ENCODE results near the gene FAM186B.

FAM186B gene

GRCh38 chr12:49643961-49644619, 38.7 kb upstream of the FAM186B start:
- no peak overlapping the region for H2AFZ ChIP-seq (ENCODE audit: low read depth, low read length)
- no peak overlapping the region for H3K27ac ChIP-seq (ENCODE audit: low read length, poor library complexity, severe bottlenecking)
- DNase-seq, result no peak
- H2BK12ac ChIP-seq (ENCODE audit: low read length in 2 of 2), result peak overlapping the region in 1 of 2 experiments; percentile 73
- H3K9me3 ChIP-seq (ENCODE audit: control insufficient read depth, low read length), result no peaks in the 10 kb centered on the region
- H3K14ac ChIP-seq (ENCODE audit: low read length in 2 of 2), result no peak overlapping the region
- no peak overlapping the region for H2AK5ac ChIP-seq (ENCODE audit: low read length, severe bottlenecking)
- no peaks in the 10 kb centered on the region for H3K27me3 ChIP-seq (ENCODE audit: control insufficient read depth in 1 of 2, insufficient read depth in 1 of 2, low read length in 2 of 2)
- peak overlapping the region; percentile 27 for H3K9ac ChIP-seq (ENCODE audit: low read length)
- 84% methylated on average over 9 of the region's 10 CpGs for WGBS
- H3K18ac ChIP-seq (ENCODE audit: low read depth in 1 of 2, low read length in 2 of 2), result no peak overlapping the region
- no peak overlapping the region for H3K4ac ChIP-seq (ENCODE audit: low read depth in 1 of 2, low read length in 2 of 2)
- no peak overlapping the region for H2BK5ac ChIP-seq (ENCODE audit: low read depth, low read length, poor library complexity, severe bottlenecking)
- H3K36me3 ChIP-seq (ENCODE audit: control insufficient read depth in 1 of 2, insufficient read depth in 2 of 2, low read depth in 1 of 2, low read length in 2 of 2), result peaks cover 74 to 85% of the 10 kb centered on the region in 2 experiments
- no peak overlapping the region for H3K4me2 ChIP-seq (ENCODE audit: low read length, poor library complexity, severe bottlenecking)
- H2BK15ac ChIP-seq (ENCODE audit: low read depth, poor library complexity, severe bottlenecking), result no peak overlapping the region
- H3K4me1 ChIP-seq (ENCODE audit: control insufficient read depth, insufficient read depth, low read depth, low read length), result no peaks in the 10 kb centered on the region
- H4K8ac ChIP-seq (ENCODE audit: low read length), result no peak overlapping the region
- H3K79me1 ChIP-seq (replicated peaks; ENCODE audit: low read length, poor library complexity, severe bottlenecking), result peaks cover 5% of the 10 kb centered on the region
- H4K91ac ChIP-seq (ENCODE audit: low read length), result no peak overlapping the region
- no peak overlapping the region for H3K23ac ChIP-seq (ENCODE audit: low read length in 2 of 2)
- no peak overlapping the region for H2BK120ac ChIP-seq (ENCODE audit: low read depth, low read length)
- no peak overlapping the region for H3K4me3 ChIP-seq (ENCODE audit: insufficient read depth in 1 of 2, low read depth in 1 of 2, low read length in 2 of 2)

DNA sequence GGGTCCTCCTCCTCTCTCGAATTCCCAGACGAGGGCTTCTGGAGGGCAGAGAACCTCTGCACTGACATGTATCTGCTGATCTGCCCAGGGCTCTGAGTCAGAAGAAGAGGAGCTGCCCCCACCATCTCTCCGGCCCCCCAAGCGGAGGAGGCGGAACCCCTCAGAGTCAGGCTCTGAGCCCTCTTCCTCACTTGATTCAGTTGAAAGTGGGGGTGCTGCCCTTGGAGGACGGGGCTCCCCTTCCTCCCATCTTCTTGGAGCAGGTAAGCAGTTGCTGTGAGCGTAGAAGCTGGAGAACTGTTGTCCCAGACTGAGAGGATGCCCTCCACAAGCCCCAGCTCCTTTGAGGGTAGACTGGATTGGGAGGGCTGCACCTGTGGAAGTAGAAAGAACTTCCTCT, 37.7 kb upstream of the FAM186B start:
- Histone ChIP-seq H3K4ac (ENCODE audit: low read depth in 1 of 2, low read length in 2 of 2) (no peak overlapping the region), H3K79me1 (replicated peaks; ENCODE audit: low read length, poor library complexity, severe bottlenecking) (peaks cover 5% of the 10 kb centered on the region), H3K36me3 (ENCODE audit: control insufficient read depth in 1 of 2, insufficient read depth in 2 of 2, low read depth in 1 of 2, low read length in 2 of 2) (peaks cover 64 to 83% of the 10 kb centered on the region in 2 experiments), H4K8ac (ENCODE audit: low read length) (no peak overlapping the region), H3K4me2 (ENCODE audit: low read length, poor library complexity, severe bottlenecking) (no peak overlapping the region), H4K91ac (ENCODE audit: low read length) (no peak overlapping the region), H2BK120ac (ENCODE audit: low read depth, low read length) (no peak overlapping the region), H2BK12ac (ENCODE audit: low read length in 2 of 2) (no peak overlapping the region), H3K9ac (ENCODE audit: low read length) (no peak overlapping the region), H3K27ac (ENCODE audit: low read length, poor library complexity, severe bottlenecking) (no peak overlapping the region), H3K9me3 (ENCODE audit: control insufficient read depth, low read length) (no peaks in the 10 kb centered on the region), H3K23ac (ENCODE audit: low read length in 2 of 2) (no peak overlapping the region), H2AFZ (ENCODE audit: low read depth, low read length) (no peak overlapping the region), H2BK15ac (ENCODE audit: low read depth, poor library complexity, severe bottlenecking) (no peak overlapping the region), H2AK5ac (ENCODE audit: low read length, severe bottlenecking) (no peak overlapping the region), H3K4me3 (ENCODE audit: insufficient read depth in 1 of 2, low read depth in 1 of 2, low read length in 2 of 2) (no peak overlapping the region), H3K14ac (ENCODE audit: low read length in 2 of 2) (no peak overlapping the region), H3K18ac (ENCODE audit: low read depth in 1 of 2, low read length in 2 of 2) (no peak overlapping the region), H3K27me3 (ENCODE audit: control insufficient read depth in 1 of 2, insufficient read depth in 1 of 2, low read length in 2 of 2) (no peaks in the 10 kb centered on the region), H2BK5ac (ENCODE audit: low read depth, low read length, poor library complexity, severe bottlenecking) (no peak overlapping the region), H3K4me1 (ENCODE audit: control insufficient read depth, insufficient read depth, low read depth, low read length) (no peaks in the 10 kb centered on the region)
- 96% methylated on average over 7 of the region's 7 CpGs for WGBS
- DNase-seq, result no peak

DNA sequence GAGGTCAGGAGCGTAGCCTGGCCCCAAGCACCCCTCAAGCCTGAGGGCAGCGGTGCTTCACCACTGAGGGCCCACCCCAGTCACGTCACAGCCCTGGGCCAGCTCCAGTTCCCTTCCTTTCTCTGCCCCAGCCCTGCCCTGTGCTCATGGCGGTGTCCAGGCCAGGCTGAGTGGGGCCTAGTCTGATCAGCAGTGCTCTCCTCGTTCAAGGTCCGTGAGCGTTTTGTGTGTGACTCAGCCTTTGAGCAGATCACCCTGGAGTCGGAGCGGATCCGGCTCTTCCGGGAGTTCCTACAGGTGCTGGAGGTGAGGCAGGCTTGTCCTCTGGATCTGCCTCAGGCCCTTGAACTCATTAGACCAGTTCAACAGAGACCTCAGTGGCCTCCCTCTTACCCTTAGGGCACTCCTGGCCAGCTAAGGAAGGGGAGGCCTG, 36.9 kb upstream of the FAM186B start:
- H3K18ac ChIP-seq (ENCODE audit: low read depth in 1 of 2, low read length in 2 of 2), result no peak overlapping the region
- H2BK12ac ChIP-seq (ENCODE audit: low read length in 2 of 2), result no peak overlapping the region
- no peak overlapping the region for H2BK120ac ChIP-seq (ENCODE audit: low read depth, low read length)
- H3K23ac ChIP-seq (ENCODE audit: low read length in 2 of 2), result no peak overlapping the region
- peaks cover 57 to 87% of the 10 kb centered on the region in 2 experiments for H3K36me3 ChIP-seq (ENCODE audit: control insufficient read depth in 1 of 2, insufficient read depth in 2 of 2, low read depth in 1 of 2, low read length in 2 of 2)
- H2AFZ ChIP-seq (ENCODE audit: low read depth, low read length), result no peak overlapping the region
- no peak overlapping the region for H4K8ac ChIP-seq (ENCODE audit: low read length)
- H3K4ac ChIP-seq (ENCODE audit: low read depth in 1 of 2, low read length in 2 of 2), result no peak overlapping the region
- no peak overlapping the region for H3K14ac ChIP-seq (ENCODE audit: low read length in 2 of 2)
- H3K27me3 ChIP-seq (ENCODE audit: control insufficient read depth in 1 of 2, insufficient read depth in 1 of 2, low read length in 2 of 2), result no peaks in the 10 kb centered on the region
- H3K27ac ChIP-seq (ENCODE audit: low read length, poor library complexity, severe bottlenecking), result no peak overlapping the region
- H2BK15ac ChIP-seq (ENCODE audit: low read depth, poor library complexity, severe bottlenecking), result no peak overlapping the region
- no peak overlapping the region for H2AK5ac ChIP-seq (ENCODE audit: low read length, severe bottlenecking)
- H3K9me3 ChIP-seq (ENCODE audit: control insufficient read depth, low read length), result no peaks in the 10 kb centered on the region
- no peak overlapping the region for H3K4me2 ChIP-seq (ENCODE audit: low read length, poor library complexity, severe bottlenecking)
- H3K4me1 ChIP-seq (ENCODE audit: control insufficient read depth, insufficient read depth, low read depth, low read length), result peaks cover 1% of the 10 kb centered on the region
- no peak overlapping the region for H3K4me3 ChIP-seq (ENCODE audit: insufficient read depth in 1 of 2, low read depth in 1 of 2, low read length in 2 of 2)
- no peak overlapping the region for H3K9ac ChIP-seq (ENCODE audit: low read length)
- WGBS, result 92% methylated on average over 11 of the region's 11 CpGs
- peaks cover 5% of the 10 kb centered on the region for H3K79me1 ChIP-seq (replicated peaks; ENCODE audit: low read length, poor library complexity, severe bottlenecking)
- H4K91ac ChIP-seq (ENCODE audit: low read length), result no peak overlapping the region
- DNase-seq, result no peak
- no peak overlapping the region for H2BK5ac ChIP-seq (ENCODE audit: low read depth, low read length, poor library complexity, severe bottlenecking)

DNA sequence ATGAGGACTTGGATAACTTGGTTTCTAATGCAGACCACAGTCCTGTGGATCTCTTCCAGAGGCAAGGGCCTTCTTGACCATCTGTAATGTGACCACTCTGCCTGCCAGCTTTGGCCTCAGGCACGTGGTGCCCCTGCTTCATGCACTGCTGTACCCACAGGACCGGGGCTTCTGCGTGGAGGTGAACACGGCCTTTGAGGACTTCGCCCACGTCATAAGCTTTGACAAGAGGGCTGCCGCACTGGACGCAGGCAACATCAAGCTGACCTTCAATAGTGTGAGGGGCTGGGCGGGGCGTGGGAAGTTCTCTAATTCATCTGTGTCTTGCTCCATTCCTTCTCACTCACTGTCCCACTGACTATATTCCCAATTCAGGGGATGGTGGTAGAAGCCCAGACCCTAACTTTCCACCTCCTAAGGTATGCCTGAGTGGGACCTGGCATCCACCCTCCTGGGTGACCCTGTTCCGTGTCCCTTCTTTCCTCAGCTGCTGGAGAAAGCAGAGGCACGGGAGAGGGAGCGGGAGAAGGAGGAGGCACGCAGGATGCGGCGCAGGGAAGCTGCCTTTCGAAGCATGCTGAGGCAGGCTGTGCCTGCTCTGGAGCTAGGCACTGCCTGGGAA, 36.4 kb upstream of the FAM186B start:
- Histone ChIP-seq H3K4me1 (ENCODE audit: control insufficient read depth, insufficient read depth, low read depth, low read length) (peaks cover 3% of the 10 kb centered on the region), H4K8ac (ENCODE audit: low read length) (no peak overlapping the region), H3K79me1 (replicated peaks; ENCODE audit: low read length, poor library complexity, severe bottlenecking) (peaks cover 5% of the 10 kb centered on the region), H4K91ac (ENCODE audit: low read length) (no peak overlapping the region), H3K9me3 (ENCODE audit: control insufficient read depth, low read length) (no peaks in the 10 kb centered on the region), H3K4me2 (ENCODE audit: low read length, poor library complexity, severe bottlenecking) (no peak overlapping the region), H3K14ac (ENCODE audit: low read length in 2 of 2) (no peak overlapping the region), H2BK12ac (ENCODE audit: low read length in 2 of 2) (no peak overlapping the region), H3K23ac (ENCODE audit: low read length in 2 of 2) (no peak overlapping the region), H3K27me3 (ENCODE audit: control insufficient read depth in 1 of 2, insufficient read depth in 1 of 2, low read length in 2 of 2) (no peaks in the 10 kb centered on the region), H3K27ac (ENCODE audit: low read length, poor library complexity, severe bottlenecking) (no peak overlapping the region), H3K4me3 (ENCODE audit: insufficient read depth in 1 of 2, low read depth in 1 of 2, low read length in 2 of 2) (no peak overlapping the region), H3K4ac (ENCODE audit: low read depth in 1 of 2, low read length in 2 of 2) (no peak overlapping the region), H3K9ac (ENCODE audit: low read length) (no peak overlapping the region), H2BK5ac (ENCODE audit: low read depth, low read length, poor library complexity, severe bottlenecking) (no peak overlapping the region), H2AK5ac (ENCODE audit: low read length, severe bottlenecking) (no peak overlapping the region), H3K18ac (ENCODE audit: low read depth in 1 of 2, low read length in 2 of 2) (no peak overlapping the region), H2BK15ac (ENCODE audit: low read depth, poor library complexity, severe bottlenecking) (no peak overlapping the region), H3K36me3 (ENCODE audit: control insufficient read depth in 1 of 2, insufficient read depth in 2 of 2, low read depth in 1 of 2, low read length in 2 of 2) (peaks cover 51 to 91% of the 10 kb centered on the region in 2 experiments), H2AFZ (ENCODE audit: low read depth, low read length) (no peak overlapping the region), H2BK120ac (ENCODE audit: low read depth, low read length) (no peak overlapping the region)
- DNase-seq, result no peak
- 96% methylated on average over 17 of the region's 17 CpGs for WGBS
